HG02623 (cell line): ENCODE results near the gene GRAMD4.

ENCODE experiments used
- ATAC-seq: cut with Tn5 transposase; IDR thresholded peaks from one replicate; pipeline ENCODE4 v1.9.1; 2021; ENCODE audit warnings: moderate library complexity; ENCODE audit not compliant: unreplicated experiment

GRAMD4 gene

DNA sequence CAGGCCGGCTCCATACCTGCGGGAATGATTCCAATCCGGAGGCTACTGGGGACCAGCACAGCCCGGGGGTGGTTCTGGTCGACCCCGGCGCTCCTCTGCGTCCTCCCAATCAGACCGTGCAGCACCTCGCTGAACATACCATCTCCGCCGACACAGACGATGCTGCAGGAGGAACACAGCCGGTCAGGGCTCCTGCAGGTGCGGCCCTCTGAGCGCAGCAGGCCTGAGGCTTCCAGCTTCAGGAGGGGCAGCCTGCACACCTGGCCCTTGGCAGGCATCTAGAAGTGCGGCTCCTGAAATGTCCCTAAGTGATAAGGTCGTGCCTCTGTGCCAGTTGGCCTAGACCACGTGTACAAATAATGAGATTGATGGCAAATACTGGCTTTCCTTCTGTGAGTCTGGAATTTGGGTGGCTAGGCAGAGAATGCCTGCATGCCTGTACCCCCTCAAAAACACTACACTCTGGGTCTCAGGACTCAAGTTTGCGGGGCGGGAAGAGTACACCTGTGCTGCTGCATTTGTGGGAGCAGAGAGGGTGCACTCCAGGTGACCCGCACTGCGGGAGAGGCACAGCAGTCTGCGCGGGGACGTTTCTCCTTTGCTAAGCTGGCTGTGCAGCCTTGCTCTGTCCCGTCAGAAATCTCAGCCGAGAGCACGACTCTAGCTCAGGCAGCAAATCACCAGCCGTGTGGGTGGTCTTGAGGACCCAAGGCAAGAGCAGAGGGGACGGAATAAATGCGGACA is 87.8 kb downstream of the GRAMD4 start:
- ATAC-seq, result no peak

DNA sequence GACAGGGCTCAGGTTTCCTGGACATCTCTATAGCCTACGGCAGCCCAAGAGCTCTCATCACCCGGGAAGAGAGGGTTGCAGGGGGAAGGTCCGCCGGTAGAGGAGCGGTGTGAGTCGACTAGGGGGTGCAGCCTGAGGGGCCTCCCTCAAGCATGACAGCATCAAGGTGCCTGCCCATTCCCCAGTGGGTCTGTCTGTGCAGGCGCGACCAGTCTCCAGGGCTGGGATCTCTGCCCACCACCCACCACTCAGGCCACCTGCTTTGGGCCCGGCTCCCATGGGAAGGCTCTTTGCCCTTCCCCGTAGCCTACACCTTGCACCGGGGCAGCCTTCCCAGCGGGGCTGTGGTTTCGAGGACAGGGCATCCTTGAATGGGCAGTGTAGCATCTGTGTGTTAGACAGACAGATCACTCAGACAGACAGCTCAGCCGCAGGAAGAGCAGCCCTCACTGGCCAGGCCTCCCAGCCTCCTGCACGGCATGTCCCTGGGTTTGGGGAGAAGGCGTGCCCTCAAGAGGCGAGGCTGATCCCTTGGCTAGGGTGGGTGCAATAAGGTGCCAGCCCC is 88.7 kb downstream of the GRAMD4 start:
- no peak for ATAC-seq

DNA sequence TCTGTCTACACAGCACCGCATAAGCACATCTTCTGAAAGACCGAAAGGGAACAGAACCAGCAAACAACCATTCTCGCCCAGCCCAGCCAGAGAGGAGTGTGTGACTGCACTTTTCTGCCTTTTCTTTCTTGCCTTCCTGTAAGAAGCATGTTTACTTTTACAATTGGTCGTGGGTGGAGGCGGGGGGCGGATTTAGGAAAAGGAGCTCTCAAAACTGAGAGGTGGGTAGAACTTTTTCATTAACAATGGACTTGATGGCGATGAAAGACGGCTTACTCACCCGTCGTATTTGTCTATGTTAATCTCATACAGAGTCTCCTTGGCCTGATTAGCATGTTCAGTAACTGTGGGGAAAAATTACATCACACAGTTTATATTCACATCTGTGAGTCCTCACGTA is 90.6 kb downstream of the GRAMD4 start:
- no peak for ATAC-seq

DNA sequence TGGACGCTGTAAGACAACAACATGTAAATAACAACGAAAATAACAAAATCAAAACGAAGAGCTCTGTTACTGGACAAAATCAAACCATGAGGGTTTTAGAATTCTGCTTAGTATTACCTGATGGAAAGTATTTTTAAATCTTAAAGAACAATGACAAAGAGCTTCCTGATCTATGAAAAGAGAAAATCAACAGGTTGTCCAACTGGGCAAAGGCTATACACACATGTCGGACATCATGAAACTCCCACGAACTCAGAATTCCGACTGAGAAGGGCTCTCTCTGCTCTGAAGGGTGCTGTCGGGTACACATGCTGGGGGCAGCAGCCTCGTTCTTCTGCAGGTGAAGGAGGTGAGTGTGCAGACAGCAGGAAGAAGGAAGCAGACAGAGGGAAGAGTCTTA is 92.1 kb downstream of the GRAMD4 start:
- ATAC-seq, result no peak

DNA sequence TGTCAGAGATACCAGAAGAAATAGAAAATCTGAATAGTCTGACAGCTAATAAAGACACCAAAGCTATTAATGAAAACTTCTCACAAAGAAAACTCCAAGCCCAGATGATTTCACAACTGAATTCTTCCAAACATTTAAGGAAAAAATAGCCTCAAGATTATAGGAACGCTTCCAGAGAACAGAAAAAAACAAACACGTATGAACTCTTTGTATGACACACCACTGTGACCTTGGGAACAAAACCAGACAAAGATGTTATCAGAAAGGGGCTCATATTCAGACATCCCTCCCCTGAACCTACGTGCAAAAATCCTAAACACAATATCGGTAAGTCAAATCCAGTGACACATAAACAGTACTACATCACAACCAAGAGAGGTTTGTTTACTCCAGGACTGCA is 94.4 kb downstream of the GRAMD4 start:
- no peak for ATAC-seq

DNA sequence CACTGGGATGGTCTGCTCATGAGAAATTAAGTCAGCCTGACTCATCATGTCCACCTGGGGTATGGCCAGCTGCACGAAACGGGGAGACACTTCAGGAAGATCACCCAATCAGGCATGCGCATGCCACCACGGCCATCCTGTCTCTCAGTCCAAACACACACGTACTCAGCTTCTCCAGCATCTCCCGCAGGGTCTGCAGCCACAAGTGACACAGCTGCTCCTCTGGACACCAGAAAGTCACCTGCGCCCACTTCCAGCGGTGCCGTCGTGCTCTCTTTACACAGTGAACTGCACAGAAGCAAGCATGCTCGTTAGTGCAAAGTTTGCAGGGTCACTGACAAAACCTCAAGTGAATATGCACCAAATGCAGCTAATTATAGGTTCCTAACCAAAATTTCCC is 99.7 kb downstream of the GRAMD4 start:
- no peak for ATAC-seq

DNA sequence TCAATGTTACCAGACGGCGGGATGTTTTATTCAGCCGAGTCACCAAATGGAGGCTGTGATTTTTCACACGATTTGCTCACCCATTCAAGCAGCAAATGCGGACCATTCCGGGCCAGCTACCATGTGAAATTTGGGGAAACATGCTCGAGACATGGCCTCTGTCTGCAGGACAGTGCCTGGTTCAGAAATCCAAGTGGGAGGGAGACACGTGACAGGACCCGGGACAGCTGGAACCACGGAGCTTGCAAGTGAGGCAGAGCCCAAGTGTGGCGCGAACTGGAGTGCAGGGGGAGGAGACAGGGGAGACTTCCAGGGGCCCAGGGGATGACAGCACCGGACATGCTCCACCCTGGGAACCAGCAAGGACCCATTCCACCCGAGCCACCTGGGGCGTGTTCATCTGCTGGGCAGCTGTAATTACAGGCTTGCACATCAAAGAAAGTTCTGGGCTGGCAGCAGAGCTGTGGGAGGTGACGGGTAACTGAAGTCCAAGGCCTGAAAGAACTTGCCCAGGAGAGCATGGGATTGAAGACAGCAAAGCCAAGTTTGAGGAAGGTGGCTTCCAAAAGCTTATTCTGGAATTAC is 101.4 kb downstream of the GRAMD4 start:
- ATAC-seq, result no peak

DNA sequence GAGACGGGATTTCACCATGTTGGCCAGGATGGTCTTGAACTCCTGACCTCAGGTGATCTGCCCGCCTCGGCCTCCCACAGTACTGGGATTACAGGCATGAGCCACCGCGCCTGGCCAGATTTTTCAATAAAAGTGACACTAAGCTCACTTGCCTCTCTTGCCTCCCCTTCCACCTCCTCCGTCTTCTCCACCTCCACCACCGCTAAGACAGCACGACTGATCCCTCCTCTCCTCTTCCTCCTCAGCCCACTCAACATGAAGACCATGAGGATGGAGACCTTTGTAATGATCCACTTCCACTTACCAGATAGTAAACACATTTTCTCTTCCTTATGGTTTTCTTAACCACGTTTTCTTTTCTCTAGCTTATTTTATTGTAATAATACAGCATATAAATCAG is 103.7 kb downstream of the GRAMD4 start:
- ATAC-seq, result no peak

DNA sequence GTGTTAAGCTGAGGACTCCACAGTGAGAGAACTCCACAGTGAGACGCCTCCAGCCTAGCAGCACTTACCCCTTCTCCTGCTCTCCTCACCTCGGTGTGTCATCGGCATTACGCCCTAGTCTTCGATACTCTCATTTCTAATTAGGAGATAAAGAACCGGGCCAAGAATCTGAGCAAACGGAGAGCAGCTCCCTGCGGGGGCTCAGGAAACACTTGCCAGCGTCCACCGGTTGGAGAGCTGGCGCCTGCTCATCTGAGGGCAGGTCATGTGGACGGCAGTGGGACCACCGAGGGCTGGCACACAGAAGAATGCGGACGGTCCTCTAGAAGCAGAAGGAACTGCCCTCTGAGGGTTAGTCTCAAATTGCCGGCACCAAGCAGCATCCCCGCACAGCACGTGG is 104.9 kb downstream of the GRAMD4 start:
- ATAC-seq, result no peak

DNA sequence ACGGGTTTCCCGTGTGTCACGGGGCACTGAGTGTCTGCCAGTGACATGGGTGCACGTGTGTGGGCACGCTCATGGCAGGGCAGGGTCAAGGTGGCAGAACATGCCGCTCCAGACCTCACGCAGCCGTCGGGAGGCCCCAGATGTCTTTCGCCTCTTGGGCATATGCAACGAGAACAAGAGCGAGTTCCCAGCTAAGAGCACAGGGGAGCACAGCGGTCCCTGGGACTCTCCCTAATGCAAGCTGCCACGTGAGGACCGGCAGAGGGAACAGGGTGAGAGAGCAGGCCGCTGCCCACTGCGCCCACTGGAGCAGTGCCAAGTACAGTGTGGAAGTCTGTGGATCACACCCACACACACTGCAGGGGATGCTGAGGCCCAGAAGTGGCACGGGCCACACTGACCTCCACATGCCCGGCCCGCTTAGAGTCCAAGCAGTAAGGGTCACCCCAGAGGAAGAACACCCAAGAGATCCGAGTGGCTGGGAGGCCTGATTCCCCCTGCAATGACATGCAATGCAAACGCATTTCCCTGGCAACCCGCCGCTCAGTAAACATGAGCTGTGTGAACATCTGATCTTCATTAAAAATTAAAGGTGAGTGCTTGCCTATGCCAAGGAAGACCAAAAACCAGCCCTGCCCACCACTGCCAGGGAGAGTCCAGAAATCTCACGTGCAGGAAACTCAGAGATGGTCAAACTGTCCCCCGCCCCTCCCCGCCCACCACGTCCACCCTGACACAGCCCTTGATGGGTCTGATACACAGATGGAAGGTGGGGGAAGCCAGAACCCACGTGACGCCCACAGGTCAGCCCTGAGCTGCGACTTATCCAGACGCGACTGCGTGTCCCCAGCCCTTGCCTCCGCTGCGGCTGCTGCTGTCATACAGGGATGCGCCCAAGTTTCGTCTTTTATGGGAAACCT is 106.1 kb downstream of the GRAMD4 start:
- no peak for ATAC-seq

DNA sequence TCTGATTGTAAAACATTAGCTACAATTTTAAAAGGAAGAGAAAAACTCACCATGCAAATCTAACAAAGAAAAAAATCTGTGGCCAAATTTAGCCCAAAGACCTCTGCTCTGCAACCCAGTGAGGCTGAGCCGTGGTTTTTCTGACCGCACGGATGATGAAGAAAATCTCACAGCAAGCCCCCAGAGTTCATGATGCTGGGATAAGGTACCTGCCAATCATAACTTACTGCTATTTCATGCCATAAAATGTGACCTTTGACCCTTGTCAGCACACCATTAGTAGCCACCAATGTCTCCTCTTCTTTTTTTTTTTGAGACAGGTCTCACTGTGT is 106.8 kb downstream of the GRAMD4 start:
- no peak for ATAC-seq

DNA sequence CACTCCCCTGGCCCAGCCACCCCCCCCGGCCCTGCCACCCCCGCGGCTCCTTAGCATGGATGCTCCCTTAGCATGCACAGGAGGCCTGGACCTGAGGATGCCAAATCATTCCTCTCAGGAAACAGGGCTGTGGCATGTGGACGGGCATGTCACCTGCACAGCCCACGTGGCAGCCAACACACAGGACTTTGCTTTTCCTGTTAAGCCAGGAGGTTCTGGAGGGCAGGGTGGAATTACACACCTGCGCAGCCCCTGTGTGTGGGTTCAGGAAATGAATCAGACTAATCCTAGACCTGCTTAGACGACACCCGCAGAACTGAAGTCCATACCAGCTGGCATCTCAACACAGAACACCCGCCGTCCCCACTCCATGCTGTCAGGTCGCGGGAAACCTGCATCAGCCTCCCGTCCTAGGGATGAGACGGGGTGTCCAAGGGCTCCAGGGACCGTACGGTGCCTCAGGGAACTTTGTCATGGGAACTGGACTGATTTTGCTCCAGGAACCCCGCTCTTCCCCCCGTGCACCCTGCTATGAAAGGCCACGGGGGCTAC is 107.7 kb downstream of the GRAMD4 start:
- no peak for ATAC-seq

DNA sequence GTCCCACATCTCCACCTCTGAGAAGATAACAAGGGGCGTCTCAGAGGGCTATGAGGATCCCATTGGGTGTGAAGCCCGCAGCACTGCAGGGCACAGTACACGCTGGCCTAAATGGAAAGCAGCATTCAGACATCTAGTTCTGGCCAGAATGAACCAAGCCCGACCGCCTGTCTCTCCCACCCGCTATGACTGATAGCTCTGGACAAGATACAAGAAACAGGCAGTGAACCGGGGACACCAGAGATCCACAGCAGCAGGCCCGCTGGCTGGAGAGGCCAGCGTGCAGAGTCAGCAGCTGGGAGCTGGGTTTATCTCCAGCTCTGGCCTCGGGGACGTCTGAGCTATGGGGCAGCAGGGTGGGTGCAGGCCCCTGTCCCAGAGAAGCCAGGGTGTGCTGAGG is 108.3 kb downstream of the GRAMD4 start:
- ATAC-seq, result no peak
